GM12878 (cell line): Measurements from ENCODE around the gene RERE. TPM values are rescaled to one million over a fixed set of nuclear protein-coding genes. Genes with fewer than 3 reads are reported as not detected.

Experiments
- BHLHE40 ChIP-seq, 2 experiments: fragments of 450-650 bp in 1 of 2; IDR thresholded peaks; 2 replicates each; pipeline ENCODE4 v1.6.1; 2011 to 2017; ENCODE audit warnings: low read depth in 2 of 2, borderline replicate concordance in 1 of 2, improper control_type of control experiment in 1 of 2, low read length in 1 of 2, mild to moderate bottlenecking in 1 of 2
- BRCA1 ChIP-seq: IDR thresholded peaks from 2 replicates; pipeline ENCODE4 v1.6.1; 2011; ENCODE audit warnings: low read depth, low read length, improper control_type of control experiment
- CBX3 ChIP-seq: fragments of 200-600 bp; sonication (generic); IDR thresholded peaks from 2 replicates; pipeline ENCODE4 v1.6.1; 2016; ENCODE audit warnings: low read depth, borderline replicate concordance
- CHD4 ChIP-seq: fragments of 200-600 bp; sonication (generic); IDR thresholded peaks from 2 replicates; pipeline ENCODE4 v1.6.1; 2016; ENCODE audit warnings: mild to moderate bottlenecking
- EGR1 ChIP-seq, 2 experiments: IDR thresholded peaks; 1 replicate in 1 of 2; 2 replicates in 1 of 2; pipeline ENCODE4 v1.6.1; 2011 to 2012; ENCODE audit warnings: low read depth in 2 of 2, low read length in 2 of 2, borderline replicate concordance in 1 of 2, mild to moderate bottlenecking in 1 of 2, moderate library complexity in 1 of 2
- ETV6 ChIP-seq, 2 experiments: fragments of 450-650 bp in 1 of 2; IDR thresholded peaks in 1 of 2; conservative IDR thresholded peaks in 1 of 2; 2 replicates each; pipeline ENCODE4 v1.6.1; 2014; ENCODE audit warnings: antibody characterized with exemption in 1 of 2, borderline replicate concordance in 1 of 2, low read depth in 1 of 2, mild to moderate bottlenecking in 1 of 2, moderate library complexity in 1 of 2
- HDAC6 ChIP-seq: fragments of 200-600 bp; sonication (generic); IDR thresholded peaks from one replicate; pipeline ENCODE4 v1.8.0; 2017; ENCODE audit warnings: antibody characterized with exemption; ENCODE audit not compliant: unreplicated experiment
- IKZF2 ChIP-seq, 2 experiments: fragments of 450-650 bp; IDR thresholded peaks; 2 replicates each; pipeline ENCODE4 v1.6.1; 2017; ENCODE audit warnings: mild to moderate bottlenecking in 2 of 2, moderate library complexity in 2 of 2
- IRF4 ChIP-seq: IDR thresholded peaks from 2 replicates; pipeline ENCODE4 v1.6.1; 2011; ENCODE audit warnings: low read depth, low read length
- JUND ChIP-seq: IDR thresholded peaks from 2 replicates; pipeline ENCODE4 v1.6.1; 2012; ENCODE audit warnings: low read depth, mild to moderate bottlenecking, low read length, improper control_type of control experiment, moderate library complexity
- MEF2A ChIP-seq: IDR thresholded peaks from 2 replicates; pipeline ENCODE4 v1.6.1; 2011; ENCODE audit warnings: low read depth, mild to moderate bottlenecking, low read length, moderate library complexity; ENCODE audit not compliant: insufficient read depth
- MEF2B ChIP-seq: fragments of 450-650 bp; IDR thresholded peaks from 2 replicates; pipeline ENCODE4 v1.6.1; 2018; ENCODE audit warnings: mild to moderate bottlenecking, moderate library complexity; ENCODE audit not compliant: partially characterized antibody, poor library complexity, severe bottlenecking
- NFYB ChIP-seq: IDR thresholded peaks from 2 replicates; pipeline ENCODE4 v1.6.1; 2011; ENCODE audit warnings: low read depth, mild to moderate bottlenecking, low read length, improper control_type of control experiment, moderate library complexity; ENCODE audit not compliant: insufficient read depth
- NKRF ChIP-seq: fragments of 450-650 bp; conservative IDR thresholded peaks from 2 replicates; pipeline ENCODE4 v1.6.1; 2017; ENCODE audit warnings: mild to moderate bottlenecking, moderate library complexity
- NR2C1 ChIP-seq: fragments of 450-650 bp; IDR thresholded peaks from 2 replicates; pipeline ENCODE4 v1.6.1; 2017; ENCODE audit warnings: antibody characterized with exemption, mild to moderate bottlenecking, moderate library complexity
- NR2C2 ChIP-seq: IDR thresholded peaks from 2 replicates; pipeline ENCODE4 v1.6.1; 2011; ENCODE audit warnings: borderline replicate concordance, low read depth; ENCODE audit not compliant: control insufficient read depth, insufficient read length
- POLR2AphosphoS5 ChIP-seq: IDR thresholded peaks from 2 replicates; pipeline ENCODE4 v1.6.1; 2011; ENCODE audit warnings: mild to moderate bottlenecking, low read length, inconsistent platforms
- POU2F2 ChIP-seq: IDR thresholded peaks from 3 replicates; pipeline ENCODE4 v1.6.1; 2011; ENCODE audit warnings: low read depth, mild to moderate bottlenecking, low read length, borderline replicate concordance
- RAD21 ChIP-seq: IDR thresholded peaks from 2 replicates; pipeline ENCODE4 v1.6.1; 2011; ENCODE audit warnings: mild to moderate bottlenecking, low read depth, low read length, moderate library complexity; ENCODE audit not compliant: insufficient read depth
- RELA ChIP-seq: fragments of 450-650 bp; IDR thresholded peaks from 2 replicates; pipeline ENCODE4 v1.8.0; 2014; ENCODE audit warnings: borderline replicate concordance; ENCODE audit not compliant: partially characterized antibody
- SIX5 ChIP-seq: IDR thresholded peaks from 2 replicates; pipeline ENCODE4 v1.6.1; 2011; ENCODE audit warnings: mild to moderate bottlenecking, low read depth, low read length, moderate library complexity; ENCODE audit not compliant: severe bottlenecking
- SMAD5 ChIP-seq: IDR thresholded peaks from 2 replicates; pipeline ENCODE4 v1.6.1; 2016; ENCODE audit warnings: antibody characterized with exemption, low read depth
- SRF ChIP-seq, 2 experiments: IDR thresholded peaks; 2 replicates each; pipeline ENCODE4 v1.6.1; 2011; ENCODE audit warnings: low read depth in 2 of 2, low read length in 2 of 2, mild to moderate bottlenecking in 1 of 2, moderate library complexity in 1 of 2
- SUZ12 ChIP-seq: fragments of 200-600 bp; sonication (generic); IDR thresholded peaks from one replicate; pipeline ENCODE4 v1.6.1; 2018; ENCODE audit warnings: antibody characterized with exemption, mild to moderate bottlenecking; ENCODE audit not compliant: unreplicated experiment
- TARDBP ChIP-seq: IDR thresholded peaks from 2 replicates; pipeline ENCODE4 v1.6.1; 2016; ENCODE audit warnings: borderline replicate concordance
- TCF12 ChIP-seq: IDR thresholded peaks from 2 replicates; pipeline ENCODE4 v1.6.1; 2011; ENCODE audit warnings: low read depth, mild to moderate bottlenecking, low read length
- ZNF207 ChIP-seq: fragments of 450-650 bp; IDR thresholded peaks from 2 replicates; pipeline ENCODE4 v1.6.1; 2014; ENCODE audit warnings: antibody characterized with exemption, mild to moderate bottlenecking, borderline replicate concordance
- polyA plus RNA-seq, 11 experiments: library from polyadenylated mRNA; depleted of rRNA in 4 of 11; unstranded in 6 of 11; stranded (reverse) in 5 of 11; fragments of >200 nt; fragmentation: Nextera tagmentation in 4 of 11; fragmentation: Illumina TruSeq in 1 of 11; extraction: Ambion mirVana in 4 of 11; extraction: Trizol in 1 of 11; gene quantifications; 1 replicate in 1 of 11; 2 replicates in 10 of 11; pipeline versions ENCODE4 v1.2.1 to v1.2.3, GENCODE V29; 2011 to 2016; ENCODE audit warnings: inconsistent platforms in 2 of 11, missing spikeins in 2 of 11, low read depth in 1 of 11
- total RNA-seq, 4 experiments: library from RNA; depleted of rRNA in 3 of 4; stranded (reverse); fragments of >200 nt in 3 of 4; fragmentation: Illumina TruSeq in 1 of 4; extraction: Trizol in 1 of 4; gene quantifications; 2 replicates each; pipeline versions ENCODE4 v1.2.1 to v1.2.3, GENCODE V29; 2013 to 2021
- TF ChIP-seq, protein P1 (sequence below): fragments of 450-650 bp; IDR thresholded peaks from 2 replicates; pipeline ENCODE4 v1.6.1; 2017; ENCODE audit warnings: antibody characterized with exemption, mild to moderate bottlenecking, moderate library complexity

Gene RERE
- total and polyA plus RNA-seq, 10 of the 15 experiments (the other 5 are each of a cell fraction or from before 2014, with no cell fraction given), result 5.2 to 60.5 (median 20.2) TPM

- TF ChIP-seq, protein P1, sequence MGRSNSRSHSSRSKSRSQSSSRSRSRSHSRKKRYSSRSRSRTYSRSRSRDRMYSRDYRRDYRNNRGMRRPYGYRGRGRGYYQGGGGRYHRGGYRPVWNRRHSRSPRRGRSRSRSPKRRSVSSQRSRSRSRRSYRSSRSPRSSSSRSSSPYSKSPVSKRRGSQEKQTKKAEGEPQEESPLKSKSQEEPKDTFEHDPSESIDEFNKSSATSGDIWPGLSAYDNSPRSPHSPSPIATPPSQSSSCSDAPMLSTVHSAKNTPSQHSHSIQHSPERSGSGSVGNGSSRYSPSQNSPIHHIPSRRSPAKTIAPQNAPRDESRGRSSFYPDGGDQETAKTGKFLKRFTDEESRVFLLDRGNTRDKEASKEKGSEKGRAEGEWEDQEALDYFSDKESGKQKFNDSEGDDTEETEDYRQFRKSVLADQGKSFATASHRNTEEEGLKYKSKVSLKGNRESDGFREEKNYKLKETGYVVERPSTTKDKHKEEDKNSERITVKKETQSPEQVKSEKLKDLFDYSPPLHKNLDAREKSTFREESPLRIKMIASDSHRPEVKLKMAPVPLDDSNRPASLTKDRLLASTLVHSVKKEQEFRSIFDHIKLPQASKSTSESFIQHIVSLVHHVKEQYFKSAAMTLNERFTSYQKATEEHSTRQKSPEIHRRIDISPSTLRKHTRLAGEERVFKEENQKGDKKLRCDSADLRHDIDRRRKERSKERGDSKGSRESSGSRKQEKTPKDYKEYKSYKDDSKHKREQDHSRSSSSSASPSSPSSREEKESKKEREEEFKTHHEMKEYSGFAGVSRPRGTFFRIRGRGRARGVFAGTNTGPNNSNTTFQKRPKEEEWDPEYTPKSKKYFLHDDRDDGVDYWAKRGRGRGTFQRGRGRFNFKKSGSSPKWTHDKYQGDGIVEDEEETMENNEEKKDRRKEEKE, result no peak
- no peak for TF ChIP-seq NR2C2
- peak in 1 of 2 experiments; percentile 79; a peak in 1 of 4 replicates for TF ChIP-seq ETV6 (conservative IDR thresholded peaks at IDR 0.05 in 1 of 2, IDR thresholded peaks at IDR 0.05 in 1 of 2; ENCODE audit: borderline replicate concordance in 1 of 2, low read depth in 1 of 2)
- TF ChIP-seq NKRF, result no peak
- TF ChIP-seq ZNF207, result no peak
- no peak for TF ChIP-seq BRCA1
- TF ChIP-seq NR2C1, result no peak
- peak; percentile 17; the same call in 1 of the 2 replicates for TF ChIP-seq IRF4
- no peak for TF ChIP-seq TARDBP
- no peak for TF ChIP-seq JUND
- TF ChIP-seq CHD4, result no peak
- TF ChIP-seq RAD21, result no peak
- no peak for TF ChIP-seq NFYB
- no peak for TF ChIP-seq SIX5
- TF ChIP-seq RELA, result no peak
- no peak for TF ChIP-seq SUZ12
- TF ChIP-seq SRF (IDR thresholded peaks at IDR 0.05; ENCODE audit: low read depth in 2 of 2, low read length in 2 of 2), result no peak
- no peak for TF ChIP-seq EGR1 (IDR thresholded peaks at IDR 0.05; ENCODE audit: borderline replicate concordance in 1 of 2, low read depth in 2 of 2, low read length in 2 of 2)
- peak; percentile 53; the same call in 1 of the 2 replicates for TF ChIP-seq MEF2A
- no peak for TF ChIP-seq POU2F2
- no peak for TF ChIP-seq POLR2AphosphoS5
- no peak for TF ChIP-seq TCF12
- peak; percentile 27 to 33; a peak in 2 of 4 replicates for TF ChIP-seq IKZF2 (IDR thresholded peaks at IDR 0.05)
- TF ChIP-seq BHLHE40 (IDR thresholded peaks at IDR 0.05; ENCODE audit: borderline replicate concordance in 1 of 2, low read depth in 2 of 2, low read length in 1 of 2), result 0 out of 4 replicates have a peak, but pooled peaks of 1 of the 2 experiments have one; percentile 14
- no peak for TF ChIP-seq CBX3
- no peak for TF ChIP-seq HDAC6
- no peak for TF ChIP-seq MEF2B
- TF ChIP-seq SMAD5, result no peak
Observed at GRCh38 chr1:8397511-8397910, 419.9 kb downstream of the RERE start (continued).
